ENCODE results near the gene TMEM50B. TPM values are rescaled to one million over a fixed set of nuclear protein-coding genes. Genes with fewer than 3 reads are reported as not detected.
"Not testable (repeated sequence)": the region's sequence is repeated elsewhere in the genome, so short reads cannot be mapped to it uniquely, and the experiment has no call there.

TMEM50B gene
- total RNA-seq, 1 donor from 2014 or later = 16.4 TPM

DNA sequence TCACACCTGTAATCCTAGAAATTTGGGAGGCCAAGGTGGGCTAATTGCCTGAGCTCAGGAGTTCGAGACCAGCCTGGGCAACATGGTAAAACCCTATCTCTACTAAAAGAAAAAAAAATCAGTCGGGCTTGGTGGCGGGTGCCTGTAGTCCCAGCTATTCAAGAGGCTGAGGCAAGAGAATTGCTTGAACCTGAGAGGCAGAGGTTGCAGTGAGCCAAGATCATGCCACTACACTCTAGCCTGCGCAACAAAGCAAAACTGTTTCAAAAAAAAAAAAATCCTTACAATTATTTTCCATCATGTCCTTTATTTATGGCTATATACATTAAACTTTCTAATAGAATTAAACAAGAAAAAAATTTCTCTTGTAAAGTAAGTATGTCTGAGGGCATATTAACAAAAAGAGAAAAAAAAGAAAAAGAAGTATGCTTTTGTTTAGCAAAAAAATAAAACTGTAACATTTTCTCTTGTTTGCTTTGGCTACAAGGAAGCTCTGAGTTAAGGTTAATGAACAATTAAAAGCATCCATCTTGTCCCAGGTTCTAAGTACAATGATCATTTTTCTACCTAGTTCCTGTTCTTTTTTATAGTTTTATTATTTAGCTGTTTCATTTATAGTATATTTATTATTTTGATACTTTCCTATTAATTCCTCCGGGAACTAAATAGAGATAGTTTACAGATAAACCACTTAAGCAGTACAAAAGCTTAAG lies 18.1 kb downstream of the TMEM50B start:
- no peak overlapping the region for H3K4me3 Mint-ChIP-seq
- no peaks in the 10 kb centered on the region for H3K4me1 Mint-ChIP-seq
- no peaks in the 10 kb centered on the region for H3K27me3 Mint-ChIP-seq
- intact Hi-C loops (cut with micrococcal nuclease) = no loop called here
- no peak overlapping the region for H3K27ac Mint-ChIP-seq
- H3K36me3 Mint-ChIP-seq (ENCODE audit: low read depth) = peaks cover 12% of the 10 kb centered on the region
- no peaks in the 10 kb centered on the region for H3K9me3 Mint-ChIP-seq
- DNase-seq = no peak

DNA sequence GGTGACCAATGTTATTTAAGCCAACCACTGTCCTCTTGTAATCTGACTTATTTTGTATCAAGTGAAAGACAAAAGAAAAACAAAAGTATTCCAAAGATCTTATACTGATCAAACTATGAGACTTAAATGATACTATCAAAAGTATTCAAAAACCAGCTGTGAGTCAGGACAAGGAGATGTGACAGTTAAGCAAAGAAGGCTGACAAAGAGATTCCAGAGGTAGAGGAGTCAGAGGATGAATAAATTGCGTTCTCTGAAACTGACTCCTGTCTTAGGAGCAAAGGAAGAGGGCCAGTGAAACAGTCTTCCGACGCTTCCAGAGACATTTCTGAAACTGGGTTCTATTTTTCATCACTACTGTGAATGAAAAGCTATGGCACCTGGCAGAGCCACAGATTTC lies 20.9 kb downstream of the TMEM50B start:
- intact Hi-C loops (cut with micrococcal nuclease) = no loop called here
- Mint-ChIP-seq H3K4me3 (no peak overlapping the region), H3K36me3 (ENCODE audit: low read depth) (peaks cover 14% of the 10 kb centered on the region), H3K27ac (no peak overlapping the region), H3K9me3 (no peaks in the 10 kb centered on the region), H3K27me3 (no peaks in the 10 kb centered on the region), H3K4me1 (no peaks in the 10 kb centered on the region)
- DNase-seq = no peak

DNA sequence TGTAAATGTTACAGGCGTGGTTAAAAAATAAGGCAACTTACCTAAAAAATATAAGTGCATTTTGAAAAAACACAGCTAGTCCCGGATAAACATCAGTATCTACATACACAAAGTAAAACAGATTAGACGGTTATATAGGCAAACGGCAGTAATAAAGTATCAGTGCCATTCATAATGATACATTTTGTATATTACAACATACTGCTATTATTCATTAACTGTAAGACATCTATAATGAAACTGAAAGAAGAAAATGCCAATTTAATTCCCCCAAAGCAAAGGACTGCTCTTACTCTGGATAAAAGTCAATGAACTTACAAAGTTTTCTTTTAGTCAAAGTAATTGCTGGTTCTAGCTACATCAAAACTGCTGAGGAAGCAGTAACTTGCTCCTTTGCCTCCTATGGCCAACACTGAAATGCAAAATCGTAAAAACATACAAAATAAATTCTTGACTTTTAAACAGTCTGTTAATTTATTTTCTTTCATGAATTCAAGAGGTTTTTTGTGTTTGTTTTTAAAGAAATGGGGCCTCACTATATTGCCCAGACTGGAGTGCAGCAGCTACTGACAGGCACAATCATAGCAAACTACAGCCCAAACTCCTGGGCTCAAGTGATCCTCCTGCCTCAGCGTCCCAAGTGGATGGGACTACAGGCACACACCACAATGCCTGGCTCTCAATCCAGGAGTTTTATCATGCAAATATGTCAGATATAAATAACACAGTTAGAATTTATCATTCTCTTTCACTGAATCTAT lies 23.9 kb downstream of the TMEM50B start:
- Mint-ChIP-seq H3K36me3 (ENCODE audit: low read depth) (peaks cover 18% of the 10 kb centered on the region), H3K27ac (no peak overlapping the region), H3K4me1 (no peaks in the 10 kb centered on the region), H3K27me3 (no peaks in the 10 kb centered on the region), H3K9me3 (no peaks in the 10 kb centered on the region), H3K4me3 (no peak overlapping the region)
- intact Hi-C loops (cut with micrococcal nuclease) = no loop called here
- DNase-seq = no peak

DNA sequence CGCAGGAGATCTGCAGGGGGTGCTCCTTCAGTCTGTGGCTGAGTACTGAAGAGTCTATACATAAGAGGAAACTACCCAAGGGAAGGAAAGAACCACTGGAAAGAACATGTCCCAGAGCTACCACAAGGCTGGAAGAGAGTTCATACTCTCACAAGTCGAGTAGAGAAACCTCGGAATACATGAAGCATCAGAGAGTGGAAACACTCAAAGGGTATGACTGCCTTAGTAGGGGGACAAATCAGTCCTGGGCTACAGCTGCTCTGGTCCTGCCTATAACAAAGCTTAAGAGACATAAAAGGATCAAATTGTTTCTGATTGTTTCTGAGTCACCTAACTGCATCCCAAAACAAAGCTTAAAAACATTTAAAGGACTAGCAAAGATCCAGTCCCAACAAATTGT lies 27.4 kb downstream of the TMEM50B start:
- intact Hi-C loops (cut with micrococcal nuclease) = no loop called here
- no peak for DNase-seq
- Mint-ChIP-seq H3K9me3 (no peaks in the 10 kb centered on the region), H3K4me1 (no peaks in the 10 kb centered on the region), H3K27ac (no peak overlapping the region), H3K36me3 (ENCODE audit: low read depth) (peaks cover 14% of the 10 kb centered on the region), H3K4me3 (no peak overlapping the region), H3K27me3 (no peaks in the 10 kb centered on the region)

DNA sequence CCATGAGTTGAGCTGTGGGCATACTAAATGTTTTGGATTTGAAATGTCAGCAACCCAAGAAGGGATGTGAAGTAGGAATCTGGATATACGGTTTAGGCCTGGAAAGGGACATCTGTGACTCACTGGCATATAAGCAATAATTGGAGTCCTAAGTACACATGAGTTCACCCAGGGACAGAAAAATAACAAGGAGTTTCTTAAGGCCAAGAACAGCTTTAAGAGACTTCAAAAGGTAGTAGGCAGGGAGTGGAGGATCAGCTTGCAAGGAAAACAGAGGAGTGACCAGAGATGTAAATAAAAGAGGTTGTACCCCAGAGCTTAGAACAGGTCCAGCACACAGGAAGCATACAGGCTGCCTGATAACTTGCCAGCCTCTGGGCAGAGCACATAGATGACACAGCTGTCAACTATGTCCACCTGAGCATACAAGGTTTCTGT lies 28.1 kb downstream of the TMEM50B start:
- DNase-seq = no peak
- Mint-ChIP-seq H3K4me1 (no peaks in the 10 kb centered on the region), H3K27ac (no peak overlapping the region), H3K4me3 (no peak overlapping the region), H3K9me3 (no peaks in the 10 kb centered on the region), H3K36me3 (ENCODE audit: low read depth) (peaks cover 14% of the 10 kb centered on the region), H3K27me3 (no peaks in the 10 kb centered on the region)
- intact Hi-C loops (cut with micrococcal nuclease) = no loop called here

DNA sequence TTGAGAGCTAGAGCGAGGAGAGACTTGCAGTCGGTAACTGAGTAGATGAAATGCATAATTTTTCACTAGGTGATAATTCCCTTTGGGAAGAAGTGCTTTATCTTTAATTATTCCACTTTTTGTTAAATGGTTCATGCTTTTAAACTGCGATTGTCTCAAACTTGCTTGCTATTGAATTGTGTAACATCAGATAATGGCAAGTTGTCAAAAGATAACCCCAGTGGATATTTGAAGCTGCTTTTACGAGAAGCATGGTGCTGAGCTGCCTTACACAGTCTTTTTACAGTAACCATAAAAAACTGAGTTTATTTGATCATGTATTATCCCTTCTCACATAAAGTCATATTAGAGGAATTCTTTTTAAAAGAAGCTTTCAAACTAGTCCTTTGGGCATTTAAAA lies 30.2 kb downstream of the TMEM50B start:
- intact Hi-C loops (cut with micrococcal nuclease) = no loop called here
- Mint-ChIP-seq H3K36me3 (ENCODE audit: low read depth) (peaks cover 14% of the 10 kb centered on the region), H3K27ac (no peak overlapping the region), H3K4me3 (no peak overlapping the region), H3K4me1 (peaks cover 2% of the 10 kb centered on the region), H3K9me3 (no peaks in the 10 kb centered on the region), H3K27me3 (no peaks in the 10 kb centered on the region)
- DNase-seq = no peak

DNA sequence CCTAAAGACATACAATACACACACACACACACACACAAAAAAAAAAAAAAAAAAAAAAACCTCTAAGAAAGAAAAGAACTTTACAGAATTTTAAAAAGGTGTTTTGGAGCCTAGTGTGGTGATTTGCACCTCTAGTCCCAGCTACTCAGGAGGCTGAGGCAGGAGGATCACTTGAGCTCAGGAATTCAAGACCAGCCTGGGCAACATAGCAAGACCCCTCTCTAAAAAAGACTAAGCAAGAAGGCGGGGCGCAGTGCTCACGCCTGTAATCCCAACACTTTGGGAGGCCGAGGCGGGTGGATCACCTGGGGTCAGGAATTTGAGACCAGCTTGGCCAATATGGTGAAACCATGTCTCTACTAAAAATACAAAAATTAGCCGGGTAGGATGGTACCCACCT lies 33.2 kb downstream of the TMEM50B start:
- DNase-seq; H3K9me3 Mint-ChIP-seq; H3K27me3 Mint-ChIP-seq; H3K27ac Mint-ChIP-seq; intact Hi-C loops (cut with micrococcal nuclease); H3K4me3 Mint-ChIP-seq; H3K4me1 Mint-ChIP-seq; H3K36me3 Mint-ChIP-seq (ENCODE audit: low read depth): not testable (repeated sequence)

DNA sequence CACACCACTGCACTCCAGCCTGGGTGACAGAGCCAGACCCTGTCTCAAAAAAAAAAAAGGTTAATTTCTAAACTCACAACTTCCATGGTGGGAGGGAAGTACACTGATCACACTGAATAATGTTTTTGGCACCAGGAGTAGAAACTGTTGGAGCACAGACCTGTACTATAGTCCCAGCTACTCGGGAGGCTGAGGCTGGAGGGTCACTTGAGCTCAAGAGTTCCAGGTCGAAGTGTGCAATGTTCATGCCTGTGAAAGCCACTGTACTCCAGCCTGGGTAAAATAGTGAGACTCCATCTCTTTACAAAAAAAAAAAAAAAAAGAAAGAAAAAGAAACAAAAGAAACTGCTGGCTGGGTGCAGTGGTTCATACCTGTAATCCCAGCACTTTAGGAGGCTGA lies 35.3 kb downstream of the TMEM50B start:
- no peak for DNase-seq
- H3K36me3 Mint-ChIP-seq (ENCODE audit: low read depth) = peaks cover 6% of the 10 kb centered on the region
- peaks cover 7% of the 10 kb centered on the region for H3K4me1 Mint-ChIP-seq
- H3K9me3 Mint-ChIP-seq = no peaks in the 10 kb centered on the region
- H3K27me3 Mint-ChIP-seq = no peaks in the 10 kb centered on the region
- intact Hi-C loops (cut with micrococcal nuclease) = no loop called here
- H3K4me3 Mint-ChIP-seq = no peak overlapping the region
- no peak overlapping the region for H3K27ac Mint-ChIP-seq

DNA sequence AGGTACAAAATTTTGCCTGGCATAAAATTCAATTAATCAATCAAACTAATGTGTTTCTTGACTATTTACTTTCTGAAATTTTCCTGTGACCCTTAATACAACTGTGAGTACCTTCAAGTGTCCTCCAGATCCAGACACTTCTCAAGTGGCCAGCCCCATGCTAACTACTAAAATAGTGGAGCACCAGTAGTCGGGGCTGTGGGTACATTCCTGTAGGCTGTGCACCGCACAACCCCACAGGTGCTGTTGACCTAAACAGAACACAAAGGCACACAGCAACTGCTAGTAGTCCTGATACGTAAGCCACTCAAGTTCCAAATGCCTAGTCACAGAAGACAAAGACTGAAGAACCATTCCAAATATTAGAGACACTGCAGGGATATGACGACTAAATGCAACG lies 36.6 kb downstream of the TMEM50B start:
- no peak overlapping the region for H3K27ac Mint-ChIP-seq
- H3K4me3 Mint-ChIP-seq = no peak overlapping the region
- DNase-seq = no peak
- intact Hi-C loops (cut with micrococcal nuclease) = no loop called here
- peaks cover 7% of the 10 kb centered on the region for H3K4me1 Mint-ChIP-seq
- no peaks in the 10 kb centered on the region for H3K9me3 Mint-ChIP-seq
- no peaks in the 10 kb centered on the region for H3K27me3 Mint-ChIP-seq
- H3K36me3 Mint-ChIP-seq (ENCODE audit: low read depth) = peaks cover 6% of the 10 kb centered on the region

DNA sequence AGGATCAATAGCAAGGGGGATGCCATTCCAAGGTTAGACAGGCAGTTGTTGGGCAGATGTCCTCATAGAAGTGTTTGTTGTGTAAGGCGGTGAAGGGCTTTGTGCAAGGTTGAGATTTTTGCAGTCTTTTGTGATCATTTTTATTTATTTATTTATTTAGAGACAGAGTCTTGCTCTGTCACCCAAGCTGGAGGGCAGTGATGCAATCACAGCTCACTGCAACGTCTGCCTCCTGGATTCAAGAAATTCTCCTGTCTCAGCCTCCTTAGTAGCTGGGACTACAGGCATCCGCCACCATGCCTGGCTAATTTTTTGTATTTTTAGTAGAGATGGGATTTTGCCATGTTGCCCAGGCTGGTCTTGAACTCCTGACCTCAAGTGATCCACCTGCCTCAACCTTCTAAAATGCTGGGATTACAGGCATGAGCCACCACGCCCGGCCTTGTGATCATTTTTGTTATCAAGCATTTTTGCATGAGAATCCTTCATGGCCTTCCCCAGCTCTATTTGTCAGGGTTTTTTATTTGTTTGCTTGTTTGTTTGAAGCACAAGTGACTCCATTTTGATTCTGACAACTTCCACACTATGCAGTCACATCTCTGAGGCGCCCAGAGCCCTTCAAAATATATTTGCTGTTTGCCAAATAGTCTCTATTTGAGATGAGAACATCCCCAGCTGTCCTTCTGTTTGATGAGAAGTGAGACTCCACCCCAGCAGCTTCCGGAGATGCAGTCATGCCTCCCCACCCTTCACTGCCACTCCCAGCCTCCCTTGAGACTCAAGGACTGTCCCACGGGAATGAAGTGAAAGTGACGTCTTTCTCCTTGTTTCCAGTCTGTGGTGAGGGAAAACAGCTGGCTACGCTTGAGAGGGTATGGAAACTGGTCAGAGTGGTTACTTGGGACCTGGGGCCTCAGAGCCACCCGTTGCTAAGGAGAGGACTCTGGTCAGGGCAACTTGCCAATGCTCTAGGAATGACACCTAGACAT lies 38.0 kb downstream of the TMEM50B start:
- H3K4me3 Mint-ChIP-seq = no peak overlapping the region
- no peak for DNase-seq
- no peaks in the 10 kb centered on the region for H3K27me3 Mint-ChIP-seq
- H3K36me3 Mint-ChIP-seq (ENCODE audit: low read depth) = peaks cover 11% of the 10 kb centered on the region
- no peaks in the 10 kb centered on the region for H3K9me3 Mint-ChIP-seq
- intact Hi-C loops (cut with micrococcal nuclease) = no loop called here
- peaks cover 7% of the 10 kb centered on the region for H3K4me1 Mint-ChIP-seq
- H3K27ac Mint-ChIP-seq = no peak overlapping the region

DNA sequence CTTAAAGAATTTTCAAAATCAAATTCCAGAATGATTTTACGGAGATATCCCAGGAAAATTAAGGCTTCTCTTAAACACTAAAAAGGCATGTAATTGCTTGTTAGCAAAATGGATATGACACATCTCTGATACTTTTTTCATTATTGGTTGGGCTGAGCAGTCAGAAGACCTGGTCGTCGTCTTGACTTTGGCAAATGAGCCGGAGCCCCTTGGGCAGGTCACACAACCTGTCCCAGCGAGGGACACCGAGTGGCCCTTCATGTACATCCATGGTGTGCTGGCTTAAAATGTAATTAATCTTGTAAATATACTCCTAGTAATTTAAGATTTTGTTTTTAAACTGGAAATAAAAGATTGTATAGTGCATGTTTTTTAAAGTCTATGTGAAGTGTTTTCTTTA lies 42.6 kb downstream of the TMEM50B start:
- H3K4me1 Mint-ChIP-seq = peaks cover 29% of the 10 kb centered on the region
- H3K27me3 Mint-ChIP-seq = no peaks in the 10 kb centered on the region
- DNase-seq = no peak
- no peak overlapping the region for H3K4me3 Mint-ChIP-seq
- H3K9me3 Mint-ChIP-seq = no peaks in the 10 kb centered on the region
- no peak overlapping the region for H3K27ac Mint-ChIP-seq
- H3K36me3 Mint-ChIP-seq (ENCODE audit: low read depth) = peaks cover 42% of the 10 kb centered on the region
- intact Hi-C loops (cut with micrococcal nuclease) = no loop called here

DNA sequence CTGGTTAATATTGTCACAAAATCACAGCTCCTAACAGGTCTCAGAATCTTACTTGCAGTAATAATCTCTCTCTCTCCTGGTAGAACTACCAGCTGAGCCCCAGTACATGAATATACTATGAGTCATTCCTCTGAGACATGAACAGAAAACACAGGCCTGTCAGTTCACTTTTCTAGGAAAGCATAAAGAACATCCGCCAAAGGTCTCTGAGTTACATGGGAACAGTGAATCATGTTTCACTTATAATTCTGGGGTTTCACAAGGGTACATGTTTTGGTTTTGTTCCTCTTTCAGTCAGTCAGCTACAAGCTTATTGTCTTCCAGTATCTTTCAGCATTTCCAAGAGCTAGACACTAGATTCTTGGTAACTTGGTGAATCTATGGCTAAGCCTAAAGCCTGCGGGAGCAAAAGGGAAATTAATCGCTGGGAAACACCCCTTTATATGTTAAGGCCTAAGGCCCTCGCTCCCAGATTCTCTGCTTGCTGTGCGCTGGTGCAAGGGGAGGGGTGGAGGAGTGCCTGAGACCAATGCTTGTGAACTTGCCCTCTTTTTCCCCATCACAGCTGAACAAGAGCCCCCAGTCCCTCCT lies 44.9 kb downstream of the TMEM50B start:
- H3K4me1 Mint-ChIP-seq = peaks cover 24% of the 10 kb centered on the region
- intact Hi-C loops (cut with micrococcal nuclease) = loop anchor here (1.0 to 2.0 kb wide), 5 partner anchors 29 to 204 kb away; partner anchors contain the start of genes IFNAR1 and TMEM50B
- peak; percentile 81 for DNase-seq
- peak overlapping the region; percentile 71 for H3K4me3 Mint-ChIP-seq
- H3K27ac Mint-ChIP-seq = peak overlapping the region; percentile 86
- no peaks in the 10 kb centered on the region for H3K9me3 Mint-ChIP-seq
- H3K27me3 Mint-ChIP-seq = no peaks in the 10 kb centered on the region
- peaks cover 55% of the 10 kb centered on the region for H3K36me3 Mint-ChIP-seq (ENCODE audit: low read depth)

DNA sequence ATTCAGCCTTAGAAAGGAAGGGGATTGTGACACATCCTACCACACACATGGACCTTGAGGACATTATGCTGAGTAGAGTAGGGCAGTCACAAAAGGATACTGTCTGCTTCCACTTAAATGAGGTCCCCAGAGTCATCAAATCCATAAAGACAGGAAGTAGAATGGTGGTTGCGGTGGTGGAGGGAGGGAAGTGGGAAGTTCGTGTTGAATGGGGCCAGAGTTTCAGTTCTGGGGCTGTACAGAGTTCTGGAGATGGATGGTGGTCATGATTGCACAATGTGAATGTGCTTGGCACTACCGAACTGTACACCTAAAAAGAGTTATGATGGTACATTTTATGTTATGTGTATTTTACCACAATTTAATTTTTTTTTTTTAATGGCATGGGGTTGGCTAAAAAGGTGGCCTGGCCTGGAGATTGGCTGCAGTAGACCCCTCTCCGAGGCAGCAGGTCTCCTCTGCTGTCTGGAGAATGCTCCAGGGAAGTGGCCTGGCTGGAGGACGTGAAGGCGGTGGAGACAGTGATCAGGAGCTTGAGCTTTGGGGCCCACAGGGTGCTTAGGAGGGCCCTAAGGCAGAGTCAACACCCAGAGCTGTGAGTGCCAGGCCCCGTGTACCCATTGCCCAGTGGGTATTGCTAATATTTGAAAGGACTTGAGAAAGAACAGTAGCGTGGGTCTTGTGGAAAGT lies 46.2 kb downstream of the TMEM50B start:
- Mint-ChIP-seq H3K4me3 (peak overlapping the region; percentile 53), H3K36me3 (ENCODE audit: low read depth) (peaks cover 55% of the 10 kb centered on the region)
- intact Hi-C loops (cut with micrococcal nuclease) = loop anchor here (1.0 to 2.0 kb wide), 5 partner anchors 27 to 202 kb away; partner anchors contain the start of genes IFNAR1 and TMEM50B

More for the DNA sequence above, 46.2 kb downstream of the TMEM50B start:
- Mint-ChIP-seq H3K4me1 (peaks cover 24% of the 10 kb centered on the region), H3K27ac (peak overlapping the region; percentile 62), H3K9me3 (no peaks in the 10 kb centered on the region), H3K27me3 (no peaks in the 10 kb centered on the region)
- no peak for DNase-seq
